H1 (cell line): Measurements from ENCODE around the gene EPN2. TPM values are rescaled to one million over a fixed set of nuclear protein-coding genes. Genes with fewer than 3 reads are reported as not detected.

Source experiments
- CTCF ChIA-PET: fragments of 300-600 bp; sonication (Branson Sonifier 250); formaldehyde crosslinking; loops from one replicate; lab custom pipeline; 2021; ENCODE audit not compliant: partially characterized antibody; lab: Charles Lee
- POLR2A ChIA-PET: fragments of 300-600 bp; sonication (Branson Sonifier 250); formaldehyde crosslinking; loops from one replicate; lab custom pipeline; 2021; ENCODE audit warnings: inconsistent platforms; ENCODE audit not compliant: partially characterized antibody; lab: Charles Lee
- DNase-seq, 2 experiments: peaks; one replicate each; pipeline versions ENCODE4 v3.0.0 to v3.0.0-alpha.2; 2010 to 2022; ENCODE audit warnings: low spot score in 2 of 2, low read depth in 1 of 2, mixed read lengths in 1 of 2
- FAIRE-seq: peaks from 2 replicates; lab custom pipeline; 2011; peaks lifted over from hg19 to GRCh38; lab: Jason Lieb, UNC
- H2AFZ ChIP-seq: 2 replicates; pipeline ENCODE4 v1.8.1; 2012; ENCODE audit warnings: low read length, inconsistent platforms
- H2AK5ac ChIP-seq: 2 replicates; pipeline ENCODE4 v1.6.1; 2013; ENCODE audit warnings: low read depth, low read length
- H2BK120ac ChIP-seq: replicated peaks from 2 replicates; pipeline ENCODE3; 2013; ENCODE audit warnings: low read depth, low read length, inconsistent platforms
- H2BK12ac ChIP-seq: 2 replicates; pipeline ENCODE4 v1.6.1; 2013; ENCODE audit warnings: low read depth, low read length
- H2BK15ac ChIP-seq: 2 replicates; pipeline ENCODE4 v1.6.1; 2013; ENCODE audit warnings: low read length
- H2BK20ac ChIP-seq: 2 replicates; pipeline ENCODE4 v1.6.1; 2013; ENCODE audit warnings: low read length
- H2BK5ac ChIP-seq: 2 replicates; pipeline ENCODE4 v1.6.1; 2013; ENCODE audit warnings: low read depth, low read length
- H3K14ac ChIP-seq: 2 replicates; pipeline ENCODE4 v1.6.1; 2013; ENCODE audit warnings: inconsistent platforms; ENCODE audit not compliant: insufficient read length
- H3K18ac ChIP-seq: 2 replicates; pipeline ENCODE4 v1.6.1; 2013; ENCODE audit warnings: low read length; ENCODE audit errors: extremely low read depth
- H3K23ac ChIP-seq: 2 replicates; pipeline ENCODE4 v1.6.1; 2013; ENCODE audit warnings: inconsistent platforms; ENCODE audit not compliant: insufficient read length
- H3K23me2 ChIP-seq: 2 replicates; pipeline ENCODE4 v1.6.1; 2013; ENCODE audit warnings: low read depth, low read length
- H3K27ac ChIP-seq: 2 replicates; pipeline ENCODE4 v1.6.1; 2011; ENCODE audit warnings: low read depth, low read length, inconsistent platforms
- H3K27me3 ChIP-seq, 4 experiments: replicated peaks in 1 of 4; 1 replicate in 1 of 4; 2 replicates in 3 of 4; pipeline versions ENCODE4 v1.6.1 to v1.8.1; 2011 to 2013; ENCODE audit warnings: low read length in 3 of 4, mild to moderate bottlenecking in 3 of 4, inconsistent platforms in 2 of 4, mixed read lengths in 2 of 4, moderate library complexity in 1 of 4; ENCODE audit not compliant: control insufficient read depth in 3 of 4, insufficient read depth in 3 of 4; ENCODE audit errors: extremely low read depth in 1 of 4
- H3K36me3 ChIP-seq, 4 experiments: 2 replicates each; pipeline versions ENCODE4 v1.6.1 to v1.8.1; 2011 to 2013; ENCODE audit warnings: mild to moderate bottlenecking in 4 of 4, low read length in 3 of 4, moderate library complexity in 2 of 4, control low read depth in 1 of 4, inconsistent platforms in 1 of 4; ENCODE audit not compliant: insufficient read depth in 4 of 4, control insufficient read depth in 2 of 4
- H3K4ac ChIP-seq: replicated peaks from 2 replicates; pipeline ENCODE3; 2013; ENCODE audit warnings: low read length, low read depth, mixed read lengths, inconsistent platforms; ENCODE audit not compliant: insufficient read length
- H3K4me1 ChIP-seq, 4 experiments: replicated peaks in 1 of 4; 1 replicate in 1 of 4; 2 replicates in 3 of 4; pipeline versions ENCODE4 v1.6.1 to v1.8.1; 2011 to 2013; ENCODE audit warnings: low read length in 3 of 4, inconsistent platforms in 2 of 4, mixed read lengths in 1 of 4; ENCODE audit not compliant: insufficient read depth in 4 of 4, control insufficient read depth in 3 of 4
- H3K4me2 ChIP-seq, 2 experiments: 2 replicates each; pipeline versions ENCODE4 v1.6.1 to v1.8.1; 2011 to 2013; ENCODE audit warnings: low read depth in 2 of 2, low read length in 2 of 2, control low read depth in 1 of 2, inconsistent platforms in 1 of 2, mild to moderate bottlenecking in 1 of 2; ENCODE audit not compliant: insufficient read depth in 1 of 2
- H3K4me3 ChIP-seq, 4 experiments: fragments of 200-600, 300-600 bp in 1 of 4; sonication (generic), shearing (Covaris generic), sonication (Bioruptor Twin) in 1 of 4; 2 replicates each; pipeline versions ENCODE4 v1.5.1 to v1.8.1; 2011 to 2016; ENCODE audit warnings: low read length in 4 of 4, low read depth in 3 of 4, control low read depth in 2 of 4, inconsistent platforms in 2 of 4, mild to moderate bottlenecking in 2 of 4, mixed read lengths in 1 of 4, moderate library complexity in 1 of 4; ENCODE audit not compliant: insufficient read depth in 2 of 4; ENCODE audit errors: extremely low read depth in 1 of 4
- H3K56ac ChIP-seq: replicated peaks from 2 replicates; pipeline ENCODE3; 2013; ENCODE audit warnings: low read depth, mild to moderate bottlenecking, mixed read lengths, low read length, inconsistent platforms; ENCODE audit not compliant: insufficient read length
- H3K79me1 ChIP-seq: 2 replicates; pipeline ENCODE4 v1.6.1; 2013; ENCODE audit warnings: low read depth, low read length, control low read depth
- H3K79me2 ChIP-seq, 2 experiments: 2 replicates each; pipeline versions ENCODE4 v1.6.1 to v1.8.1; 2012 to 2013; ENCODE audit warnings: low read length in 2 of 2, mild to moderate bottlenecking in 2 of 2, inconsistent platforms in 1 of 2; ENCODE audit not compliant: insufficient read depth in 2 of 2, control insufficient read depth in 1 of 2
- H3K9ac ChIP-seq, 4 experiments: replicated peaks in 1 of 4; 1 replicate in 1 of 4; 2 replicates in 3 of 4; pipeline versions ENCODE4 v1.6.1 to v1.8.1; 2011 to 2013; ENCODE audit warnings: low read depth in 3 of 4, low read length in 3 of 4, control low read depth in 2 of 4, mild to moderate bottlenecking in 2 of 4, moderate library complexity in 2 of 4, inconsistent platforms in 1 of 4; ENCODE audit errors: extremely low read depth in 1 of 4
- H3K9me3 ChIP-seq, 2 experiments: 2 replicates each; pipeline versions ENCODE4 v1.6.1 to v1.8.1; 2012 to 2013; ENCODE audit warnings: mild to moderate bottlenecking in 2 of 2, moderate library complexity in 2 of 2, control low read depth in 1 of 2, inconsistent platforms in 1 of 2, low read depth in 1 of 2, low read length in 1 of 2, mixed read lengths in 1 of 2; ENCODE audit not compliant: insufficient read depth in 2 of 2
- H4K20me1 ChIP-seq, 2 experiments: replicated peaks in 1 of 2; 2 replicates each; pipeline versions ENCODE3 to v1.8.1; 2011 to 2013; ENCODE audit warnings: inconsistent platforms in 2 of 2, low read length in 2 of 2, mild to moderate bottlenecking in 1 of 2; ENCODE audit not compliant: insufficient read depth in 2 of 2, control insufficient read depth in 1 of 2
- H4K5ac ChIP-seq: 2 replicates; pipeline ENCODE4 v1.6.1; 2013; ENCODE audit warnings: low read length, low read depth, mixed read lengths, inconsistent platforms; ENCODE audit not compliant: insufficient read length
- H4K8ac ChIP-seq: 2 replicates; pipeline ENCODE4 v1.8.0; 2013; ENCODE audit warnings: mild to moderate bottlenecking, moderate library complexity, low read length, inconsistent platforms; ENCODE audit not compliant: insufficient read depth; ENCODE audit errors: extremely low read depth
- H4K91ac ChIP-seq: replicated peaks from 2 replicates; pipeline ENCODE3; 2013; ENCODE audit warnings: low read length, mixed read lengths, inconsistent platforms; ENCODE audit not compliant: insufficient read length
- CEBPB ChIP-seq: IDR thresholded peaks from 2 replicates; pipeline ENCODE4 v1.6.1; 2012; ENCODE audit warnings: low read depth, low read length
- CHD1 ChIP-seq: IDR thresholded peaks from 2 replicates; pipeline ENCODE4 v1.6.1; 2012; ENCODE audit warnings: low read depth, low read length, improper control_type of control experiment
- CREB1 ChIP-seq: IDR thresholded peaks from 2 replicates; pipeline ENCODE4 v1.6.1; 2012; ENCODE audit warnings: inconsistent platforms
- HDAC6 ChIP-seq: IDR thresholded peaks from one replicate; pipeline ENCODE4 v1.7.1; 2012; ENCODE audit warnings: low read depth, mild to moderate bottlenecking, inconsistent platforms, low read length, moderate library complexity
- POU5F1 ChIP-seq: IDR thresholded peaks from 2 replicates; pipeline ENCODE4 v1.6.1; 2011; ENCODE audit warnings: low read depth, mild to moderate bottlenecking, low read length, moderate library complexity
- RFX5 ChIP-seq: IDR thresholded peaks from 2 replicates; pipeline ENCODE4 v1.6.1; 2011; ENCODE audit warnings: low read depth, low read length, improper control_type of control experiment, borderline replicate concordance
- SRF ChIP-seq: IDR thresholded peaks from 2 replicates; pipeline ENCODE4 v1.6.1; 2011; ENCODE audit warnings: mild to moderate bottlenecking, low read depth, low read length, moderate library complexity
- YY1 ChIP-seq: IDR thresholded peaks from 2 replicates; pipeline ENCODE4 v1.6.1; 2011; ENCODE audit warnings: low read depth, mild to moderate bottlenecking, low read length
- WGBS, 2 experiments: shearing (Covaris generic) in 1 of 2; methylation state at CpG; one replicate each; pipeline versions ENCODE4 v1.1.6 to v1.1.7; 2013 to 2015; ENCODE audit warnings: low lambda C conversion rate in 2 of 2, mixed read lengths in 2 of 2, inconsistent platforms in 1 of 2, low coverage in 1 of 2, missing lambda C conversion rate in 1 of 2; ENCODE audit not compliant: insufficient replicate concordance in 2 of 2, insufficient coverage in 1 of 2, insufficient read length in 1 of 2; ENCODE audit errors: extremely low coverage in 1 of 2, missing lambda C conversion rate in 1 of 2; 5-methylcytosine and 5-hydroxymethylcytosine counted together
- polyA plus RNA-seq, 7 experiments: library from polyadenylated mRNA; depleted of rRNA in 3 of 7; stranded (reverse) in 5 of 7; unstranded in 2 of 7; fragments of >200 nt in 5 of 7; fragments of 200-250 nt in 2 of 7; gene quantifications; 1 replicate in 5 of 7; 2 replicates in 1 of 7; 4 replicates in 1 of 7; pipeline versions ENCODE4 v1.2.1 to v1.2.3, GENCODE V29; 2011 to 2013; ENCODE audit warnings: missing spikeins in 2 of 7, mixed read lengths in 2 of 7
- total RNA-seq: library from RNA; stranded (reverse); fragmentation: NEBNext Ultra II Directional; extraction: Animal tissue kit (Norgen Biotek cat#: 25700); gene quantifications from 2 replicates; pipeline ENCODE4 v1.2.1, GENCODE V29; 2021
- TF ChIP-seq, protein P1 (sequence below): IDR thresholded peaks from 2 replicates; pipeline ENCODE4 v1.6.1; 2012; ENCODE audit warnings: low read length, inconsistent platforms

Gene EPN2
- total and polyA plus RNA-seq, 2 of the 8 experiments (the other 6 are each of a cell fraction or from before 2014, with no cell fraction given): 28.7 to 55.8 TPM

DNA sequence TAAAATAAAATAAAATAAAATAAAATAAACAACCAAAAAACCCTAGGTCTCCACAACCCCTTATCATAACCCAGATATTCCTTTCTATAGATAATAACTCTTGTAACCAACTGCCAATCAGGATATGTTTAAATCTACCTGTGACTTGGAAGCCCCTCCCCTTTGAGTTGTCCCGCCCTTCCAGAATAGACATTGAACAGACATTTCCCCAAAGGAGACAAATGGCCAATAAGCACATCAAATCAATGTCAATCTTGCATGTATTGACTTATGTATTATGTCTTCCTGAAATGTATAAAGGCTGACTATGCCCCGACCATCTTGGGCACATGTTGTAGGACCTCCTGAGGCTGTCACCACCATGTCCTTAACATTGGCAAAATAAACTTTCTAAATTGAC lies 139.6 kb downstream of the EPN2 start:
- peaks cover 3 to 12% (median 5%) of the 10 kb centered on the region in 4 experiments for H3K4me1 ChIP-seq
- H2BK120ac ChIP-seq: no peak overlapping the region
- H4K20me1 ChIP-seq: peaks cover 0 to 16% of the 10 kb centered on the region in 2 experiments
- peaks cover 8% of the 10 kb centered on the region for H3K79me1 ChIP-seq
- H2AFZ ChIP-seq: no peak overlapping the region
- H2BK20ac ChIP-seq: no peak overlapping the region
- no peak overlapping the region for H2BK15ac ChIP-seq
- H4K5ac ChIP-seq: no peak overlapping the region
- no peak overlapping the region for H3K14ac ChIP-seq
- ChIA-PET POLR2A (interaction anchor here (0.9 to 2.8 kb wide), 3 partner anchors 8 to 81 kb away, joined by 3 to 32 read pairs (median 11); partner anchors contain the start of gene B9D1), CTCF (interaction anchor here (2.2 kb wide), 1 partner anchor 368 kb away, joined by 8 read pairs; no protein-coding TSS in a partner anchor)
- peaks cover 0 to 28% of the 10 kb centered on the region in 2 experiments; a peak in 2 of 4 replicates for H3K79me2 ChIP-seq
- no peak overlapping the region for H4K8ac ChIP-seq
- 59% methylated on average over 2 of the region's 2 CpGs; no CpG with 5 or more reads in 1 of the 2 experiments for WGBS, 2 experiments
- H3K4me3 ChIP-seq: peak overlapping the region; percentile 59 to 90 (median 82)
- peak overlapping the region; percentile 72 to 95 for H3K4me2 ChIP-seq
- no peaks in the 10 kb centered on the region for H3K27me3 ChIP-seq
- no peak overlapping the region for H3K4ac ChIP-seq
- no peak overlapping the region; a peak in 1 of 7 replicates for H3K9ac ChIP-seq
- no peak overlapping the region for H3K18ac ChIP-seq
- no peak overlapping the region for H4K91ac ChIP-seq
- FAIRE-seq (no peak), DNase-seq (no peak)
- H3K27ac ChIP-seq: no peak overlapping the region
- H2AK5ac ChIP-seq: no peak overlapping the region
- H2BK12ac ChIP-seq: no peak overlapping the region
- no peak overlapping the region for H2BK5ac ChIP-seq
- H3K9me3 ChIP-seq: no peaks in the 10 kb centered on the region
- no peak overlapping the region for H3K56ac ChIP-seq
- H3K23me2 ChIP-seq: peaks cover 8% of the 10 kb centered on the region; the same call in 1 of the 2 replicates
- H3K23ac ChIP-seq: no peak overlapping the region
- H3K36me3 ChIP-seq: peaks cover 15 to 23% (median 17%) of the 10 kb centered on the region in 4 experiments
- TF ChIP-seq POU5F1: no peak
- no peak for TF ChIP-seq CREB1
- TF ChIP-seq SRF: no peak
- TF ChIP-seq, protein P1, sequence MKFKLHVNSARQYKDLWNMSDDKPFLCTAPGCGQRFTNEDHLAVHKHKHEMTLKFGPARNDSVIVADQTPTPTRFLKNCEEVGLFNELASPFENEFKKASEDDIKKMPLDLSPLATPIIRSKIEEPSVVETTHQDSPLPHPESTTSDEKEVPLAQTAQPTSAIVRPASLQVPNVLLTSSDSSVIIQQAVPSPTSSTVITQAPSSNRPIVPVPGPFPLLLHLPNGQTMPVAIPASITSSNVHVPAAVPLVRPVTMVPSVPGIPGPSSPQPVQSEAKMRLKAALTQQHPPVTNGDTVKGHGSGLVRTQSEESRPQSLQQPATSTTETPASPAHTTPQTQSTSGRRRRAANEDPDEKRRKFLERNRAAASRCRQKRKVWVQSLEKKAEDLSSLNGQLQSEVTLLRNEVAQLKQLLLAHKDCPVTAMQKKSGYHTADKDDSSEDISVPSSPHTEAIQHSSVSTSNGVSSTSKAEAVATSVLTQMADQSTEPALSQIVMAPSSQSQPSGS: no peak
- TF ChIP-seq RFX5: no peak
- TF ChIP-seq YY1: no peak
- TF ChIP-seq HDAC6: no peak
- TF ChIP-seq CEBPB: no peak
- no peak for TF ChIP-seq CHD1
